Duodenal mucosa (tissue), 2 donors: Measurements from ENCODE around the gene LPCAT1.

Experiments used
- H3K27ac ChIP-seq: one replicate; pipeline ENCODE4 v1.7.0; 2013; ENCODE audit warnings: low read depth, low read length
- H3K27me3 ChIP-seq, 2 donors: one replicate each; pipeline ENCODE4 v1.7.0; 2013; ENCODE audit warnings: low read length in 2 of 2, control low read depth in 1 of 2; ENCODE audit not compliant: insufficient read depth in 2 of 2, control insufficient read depth in 1 of 2
- H3K36me3 ChIP-seq, 2 donors: one replicate each; pipeline ENCODE4 v1.7.0; 2013; ENCODE audit warnings: low read length in 2 of 2, control low read depth in 1 of 2; ENCODE audit not compliant: insufficient read depth in 2 of 2, control insufficient read depth in 1 of 2
- H3K4me1 ChIP-seq, 2 donors: one replicate each; pipeline ENCODE4 v1.7.0; 2013; ENCODE audit warnings: low read length in 2 of 2, control low read depth in 1 of 2; ENCODE audit not compliant: insufficient read depth in 2 of 2, control insufficient read depth in 1 of 2
- H3K4me3 ChIP-seq, 2 donors: one replicate each; pipeline ENCODE4 v1.7.0; 2013; ENCODE audit warnings: low read length in 2 of 2, low read depth in 1 of 2
- H3K9ac ChIP-seq, 2 donors: one replicate each; pipeline ENCODE4 v1.7.0; 2013; ENCODE audit warnings: low read length in 2 of 2, low read depth in 1 of 2
- H3K9me3 ChIP-seq, 2 donors: one replicate each; pipeline ENCODE4 v1.7.0; 2013; ENCODE audit warnings: low read length in 2 of 2, control low read depth in 1 of 2; ENCODE audit not compliant: control insufficient read depth in 1 of 2

LPCAT1 gene

DNA sequence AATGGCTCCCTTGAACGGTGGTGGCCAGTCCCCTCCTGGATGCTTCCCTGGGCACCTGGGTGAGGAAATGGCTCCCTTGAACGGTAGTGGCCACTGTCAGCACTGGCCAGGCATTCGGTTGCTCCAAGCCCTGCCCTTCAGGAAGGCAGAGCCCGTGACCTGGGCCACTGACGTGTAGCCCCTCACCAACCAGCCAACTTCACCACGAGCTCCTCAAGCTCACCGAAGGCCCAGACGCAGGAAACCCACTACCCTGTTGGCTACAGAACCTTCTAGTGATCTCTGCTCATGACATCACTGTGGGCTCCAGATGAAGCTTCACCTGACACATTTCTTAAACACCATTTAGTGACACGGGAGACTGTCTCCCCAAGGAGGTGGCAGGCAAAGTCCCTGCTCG, 87.7 kb downstream of the LPCAT1 start:
- Histone ChIP-seq H3K27ac (no peak overlapping the region), H3K9me3 (no peaks in the 10 kb centered on the region), H3K9ac (no peak overlapping the region), H3K36me3 (no peaks in the 10 kb centered on the region), H3K4me1 (peaks cover 5 to 10% of the 10 kb centered on the region in 2 donors), H3K27me3 (peaks cover 0 to 5% of the 10 kb centered on the region in 2 donors), H3K4me3 (no peak overlapping the region)

DNA sequence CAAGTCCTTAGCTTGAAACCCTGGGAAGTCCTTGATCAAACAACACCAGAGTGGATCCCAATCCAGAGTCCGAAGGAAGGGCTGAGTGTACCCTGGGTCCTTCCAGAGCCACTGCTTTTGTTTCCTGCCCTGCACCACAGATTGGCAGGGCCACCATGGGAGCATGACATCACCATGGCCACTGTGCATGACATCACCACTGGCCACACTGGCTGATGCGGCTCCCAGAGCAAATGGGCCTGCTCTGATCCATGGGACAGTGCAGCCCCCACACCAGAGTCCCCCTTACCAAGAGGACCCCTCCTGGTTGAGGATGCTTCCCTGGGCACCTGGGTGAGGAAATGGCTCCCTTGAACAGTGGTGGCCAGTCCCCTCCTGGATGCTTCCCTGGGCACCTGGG, 88.4 kb downstream of the LPCAT1 start:
- Histone ChIP-seq H3K36me3 (no peaks in the 10 kb centered on the region), H3K9me3 (peaks cover 0 to 2% of the 10 kb centered on the region in 2 donors), H3K27ac (no peak overlapping the region), H3K9ac (no peak overlapping the region), H3K4me3 (no peak overlapping the region), H3K27me3 (peaks cover 0 to 2% of the 10 kb centered on the region in 2 donors), H3K4me1 (peaks cover 5 to 10% of the 10 kb centered on the region in 2 donors)

DNA sequence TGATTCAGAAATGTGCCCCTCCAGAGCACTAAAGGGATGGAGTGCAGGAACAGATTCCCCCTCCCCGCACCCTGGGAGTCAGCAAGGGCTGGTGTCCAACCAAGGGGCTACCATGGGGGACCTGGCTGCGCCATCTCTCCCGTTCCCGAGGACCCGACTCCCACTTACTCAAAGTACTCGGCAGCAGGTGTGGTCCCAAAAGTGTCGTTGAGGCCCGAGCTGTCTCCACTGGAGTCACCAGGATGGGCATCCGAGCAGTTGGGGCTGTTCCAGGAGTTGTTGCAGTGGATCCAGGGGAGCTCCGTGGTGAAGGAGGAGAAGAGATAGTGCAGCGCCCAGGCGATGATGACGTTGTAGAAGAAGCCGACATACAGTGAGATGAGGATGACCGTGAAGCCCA, 91.5 kb downstream of the LPCAT1 start:
- no peaks in the 10 kb centered on the region for H3K27me3 ChIP-seq
- no peak overlapping the region for H3K9ac ChIP-seq
- H3K4me3 ChIP-seq, result no peak overlapping the region
- peaks cover 17% of the 10 kb centered on the region in 2 donors for H3K9me3 ChIP-seq
- no peaks in the 10 kb centered on the region for H3K36me3 ChIP-seq
- no peak overlapping the region for H3K27ac ChIP-seq
- peaks cover 2% of the 10 kb centered on the region in 2 donors for H3K4me1 ChIP-seq

DNA sequence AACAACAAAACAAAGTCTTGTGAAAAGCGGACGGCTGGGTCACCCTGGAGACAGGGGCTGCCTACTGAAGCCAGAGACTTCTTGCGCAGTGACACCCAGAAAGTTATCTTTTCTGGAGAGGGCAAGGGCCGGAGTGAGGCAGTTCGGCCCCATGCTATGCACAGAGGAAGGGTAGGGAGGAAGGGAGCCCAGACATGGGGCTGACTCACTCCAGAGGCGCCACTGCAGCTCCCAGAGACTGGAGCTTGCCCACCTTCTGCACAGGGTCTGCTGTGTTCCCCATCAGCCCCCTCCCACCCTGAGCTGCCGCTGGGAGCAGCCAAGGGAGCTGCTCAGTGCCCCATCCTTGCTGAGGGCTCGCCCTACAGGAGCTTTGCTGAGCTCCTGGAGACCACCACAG, 91.9 kb downstream of the LPCAT1 start:
- Histone ChIP-seq H3K9me3 (peaks cover 17% of the 10 kb centered on the region in 2 donors), H3K4me3 (no peak overlapping the region), H3K9ac (no peak overlapping the region), H3K27me3 (no peaks in the 10 kb centered on the region), H3K4me1 (no peaks in the 10 kb centered on the region), H3K36me3 (no peaks in the 10 kb centered on the region), H3K27ac (no peak overlapping the region)

DNA sequence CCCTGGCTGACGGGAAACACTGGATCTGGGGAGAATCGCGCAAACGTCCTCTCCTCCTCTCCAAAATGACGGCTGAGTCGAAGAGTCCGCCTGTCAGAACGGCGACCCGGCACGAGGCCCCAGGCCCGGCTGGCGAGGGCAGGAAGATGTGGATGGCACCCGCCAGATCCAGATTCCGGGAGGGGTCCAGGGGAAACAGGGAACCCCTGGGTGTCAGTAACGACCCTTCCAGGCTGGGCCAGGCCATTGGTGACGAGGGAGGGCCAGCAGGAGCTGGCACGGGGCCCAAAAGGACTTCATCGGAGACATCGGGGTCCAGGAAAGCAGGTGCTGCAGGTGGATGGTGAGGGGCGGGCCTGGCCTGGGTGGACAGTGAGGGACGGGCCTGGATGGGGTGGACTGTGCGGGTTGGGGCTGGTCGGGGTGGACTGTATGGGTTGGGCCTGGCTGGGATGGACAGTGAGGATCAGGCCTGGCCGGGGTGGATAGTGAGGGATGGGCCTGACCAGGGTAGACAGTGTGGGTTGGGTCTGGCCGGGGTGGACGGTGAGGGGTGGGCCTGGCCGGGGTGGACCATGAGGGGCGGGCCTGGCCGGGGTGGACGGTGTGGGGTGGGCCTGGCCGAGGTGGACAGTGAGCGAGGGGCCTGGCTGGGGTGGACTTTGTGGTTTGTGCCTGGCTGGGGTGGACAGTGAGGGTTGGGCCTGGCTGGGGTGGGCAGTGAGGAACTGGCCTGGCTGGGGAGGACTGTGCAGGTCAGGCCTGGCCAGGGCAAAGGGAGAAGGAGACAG, 92.5 kb downstream of the LPCAT1 start:
- no peaks in the 10 kb centered on the region for H3K4me1 ChIP-seq
- no peak overlapping the region for H3K4me3 ChIP-seq
- peaks cover 19 to 21% of the 10 kb centered on the region in 2 donors for H3K9me3 ChIP-seq
- no peak overlapping the region for H3K9ac ChIP-seq
- no peaks in the 10 kb centered on the region for H3K36me3 ChIP-seq
- no peaks in the 10 kb centered on the region for H3K27me3 ChIP-seq
- no peak overlapping the region for H3K27ac ChIP-seq

DNA sequence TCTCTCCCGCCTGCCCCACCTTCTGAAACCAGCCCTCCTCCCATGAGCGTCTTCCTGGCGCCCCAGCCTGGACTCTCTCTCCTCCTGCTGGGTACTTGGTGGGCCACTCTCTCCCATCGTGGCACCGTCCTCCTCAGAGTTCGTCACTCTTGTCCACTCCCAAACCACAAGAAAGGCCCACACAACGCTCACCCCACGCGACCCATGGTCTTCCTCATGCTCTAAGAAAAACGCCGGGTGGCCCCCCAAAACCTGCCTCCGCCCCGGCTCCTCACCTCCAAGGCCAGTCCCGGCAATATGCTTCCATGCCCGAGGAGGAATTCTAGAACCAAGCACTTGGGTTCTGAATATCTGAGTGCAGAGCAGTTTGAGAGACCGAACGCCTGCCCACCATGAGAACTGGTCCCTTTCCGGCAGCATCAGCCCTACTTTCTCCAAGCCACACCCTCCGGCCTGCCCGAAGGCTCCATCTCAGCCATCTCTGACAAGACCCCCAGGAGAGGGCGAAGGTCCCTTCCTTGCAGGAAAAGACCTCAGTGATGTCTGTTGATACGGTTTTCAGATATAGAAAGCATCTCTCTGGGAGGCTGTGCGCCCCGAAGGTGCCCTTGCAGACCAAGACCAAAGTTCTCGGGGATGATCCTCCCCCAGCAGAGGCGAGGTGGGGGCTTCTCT, 93.5 kb downstream of the LPCAT1 start:
- Histone ChIP-seq H3K27me3 (no peaks in the 10 kb centered on the region), H3K27ac (no peak overlapping the region), H3K36me3 (no peaks in the 10 kb centered on the region), H3K4me1 (no peaks in the 10 kb centered on the region), H3K9ac (no peak overlapping the region), H3K9me3 (peaks cover 19 to 21% of the 10 kb centered on the region in 2 donors), H3K4me3 (no peak overlapping the region)

DNA sequence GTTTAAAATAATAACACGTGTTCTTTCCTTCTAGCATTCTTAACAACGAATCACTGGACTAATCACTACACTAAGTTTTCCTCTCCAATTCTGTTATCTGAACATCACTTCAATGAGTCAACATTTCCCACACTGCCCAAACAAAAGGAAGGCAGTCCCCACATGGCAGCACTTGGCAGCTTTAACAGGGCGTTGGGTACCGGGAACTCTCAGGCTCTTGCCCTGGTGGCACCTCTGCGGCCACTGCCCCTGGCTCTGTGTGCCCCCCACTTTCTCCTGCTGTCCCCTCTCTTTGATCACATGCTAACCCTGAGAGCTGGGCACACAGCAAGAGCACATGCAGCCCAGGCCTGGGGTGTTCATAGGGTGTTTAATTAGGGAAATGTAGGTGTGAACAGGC, 94.3 kb downstream of the LPCAT1 start:
- Histone ChIP-seq H3K4me3 (no peak overlapping the region), H3K9me3 (peaks cover 19 to 21% of the 10 kb centered on the region in 2 donors), H3K27me3 (no peaks in the 10 kb centered on the region), H3K36me3 (no peaks in the 10 kb centered on the region), H3K9ac (no peak overlapping the region), H3K4me1 (no peaks in the 10 kb centered on the region), H3K27ac (no peak overlapping the region)

DNA sequence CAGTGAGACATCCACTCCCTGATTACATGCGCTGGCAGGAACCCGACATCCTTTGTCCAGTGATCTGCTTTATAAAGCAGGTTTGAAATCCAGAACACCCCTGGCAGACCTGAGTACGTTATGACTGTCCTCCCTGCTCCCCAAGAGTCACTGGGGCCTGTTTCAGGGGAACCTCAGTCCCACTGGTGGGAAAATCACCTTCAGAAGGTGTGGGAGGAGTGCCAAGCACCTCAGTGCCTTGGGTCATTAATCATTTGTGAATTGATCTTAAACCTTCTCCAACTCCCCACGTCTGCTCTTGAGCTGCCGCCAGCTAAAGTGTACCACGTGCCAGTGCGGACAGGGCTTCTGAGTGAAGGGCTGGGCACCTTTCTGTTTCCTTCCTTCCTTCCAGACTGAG, 94.7 kb downstream of the LPCAT1 start:
- no peaks in the 10 kb centered on the region for H3K36me3 ChIP-seq
- no peak overlapping the region for H3K4me3 ChIP-seq
- no peak overlapping the region for H3K27ac ChIP-seq
- H3K9ac ChIP-seq, result no peak overlapping the region
- no peaks in the 10 kb centered on the region for H3K4me1 ChIP-seq
- no peaks in the 10 kb centered on the region for H3K27me3 ChIP-seq
- peaks cover 19 to 21% of the 10 kb centered on the region in 2 donors for H3K9me3 ChIP-seq

DNA sequence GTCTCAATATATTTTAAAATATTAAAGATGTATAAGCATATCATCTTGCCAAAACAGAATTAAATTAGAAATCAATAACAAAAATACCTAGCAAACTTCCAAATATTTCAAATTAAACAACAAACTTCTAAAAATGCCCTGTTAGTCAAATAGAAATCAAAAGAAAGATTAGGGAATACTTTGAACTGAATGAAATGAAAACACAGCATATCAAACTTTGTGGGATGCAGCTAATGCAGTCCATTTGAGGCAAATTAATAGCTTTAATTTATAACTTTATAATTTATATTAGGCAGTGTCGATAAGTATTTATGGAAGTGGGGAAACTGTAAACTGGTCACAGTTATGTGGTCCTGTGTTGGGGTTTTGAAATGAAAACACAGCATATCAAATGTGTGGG, 95.7 kb downstream of the LPCAT1 start:
- Histone ChIP-seq H3K4me1 (no peaks in the 10 kb centered on the region), H3K27me3 (no peaks in the 10 kb centered on the region), H3K4me3 (no peak overlapping the region), H3K27ac (no peak overlapping the region), H3K9me3 (peaks cover 19 to 21% of the 10 kb centered on the region in 2 donors), H3K9ac (no peak overlapping the region), H3K36me3 (no peaks in the 10 kb centered on the region)

DNA sequence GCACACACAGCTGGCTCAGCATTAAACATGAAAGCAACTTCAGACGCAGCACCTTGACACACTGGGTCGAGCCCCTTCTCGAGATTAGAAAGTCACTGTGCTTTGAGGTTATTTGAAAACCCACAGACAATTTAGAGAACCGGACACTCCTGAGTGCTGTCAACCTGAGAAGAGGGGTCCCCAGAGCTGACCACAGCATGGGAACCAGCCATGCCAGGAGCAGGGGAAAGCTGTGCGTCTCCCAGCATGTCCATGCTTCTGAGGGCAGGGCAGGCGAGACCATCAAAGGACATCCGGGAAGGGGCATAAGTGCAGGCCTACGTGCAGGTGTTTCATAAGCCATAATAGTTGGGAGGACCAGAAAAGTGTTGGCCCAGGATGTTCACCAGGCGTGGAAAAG, 99.0 kb downstream of the LPCAT1 start:
- H3K4me1 ChIP-seq, result no peaks in the 10 kb centered on the region
- peaks cover 16 to 19% of the 10 kb centered on the region in 2 donors for H3K9me3 ChIP-seq
- H3K9ac ChIP-seq, result no peak overlapping the region
- H3K36me3 ChIP-seq, result no peaks in the 10 kb centered on the region
- H3K27me3 ChIP-seq, result no peaks in the 10 kb centered on the region
- H3K27ac ChIP-seq, result no peak overlapping the region
- no peak overlapping the region for H3K4me3 ChIP-seq
